Left lung (tissue), 10 donors: ENCODE results near the gene PSMG2. TPM values are rescaled to one million over a fixed set of nuclear protein-coding genes. Genes with fewer than 3 reads are reported as not detected.

Experiments
- ATAC-seq: fragments of 200-7000 bp; cut with Tn5 transposase; one replicate; pipeline ENCODE4 v1.9.1; 2020; ENCODE audit warnings: moderate library complexity
- DNase-seq, 4 donors: peaks; one replicate each; pipeline ENCODE4 v3.0.0-alpha.2; 2013 to 2020
- H3K27ac ChIP-seq, 2 donors: fragments of 200-600 bp; sonication (generic) in 1 of 2; one replicate each; pipeline versions ENCODE4 v1.5.0 to v1.8.0; 2020 to 2021
- H3K27me3 ChIP-seq, 2 donors: fragments of 200-600 bp; sonication (generic) in 1 of 2; one replicate each; pipeline versions ENCODE4 v1.5.0 to v1.8.0; 2020 to 2021
- H3K36me3 ChIP-seq, 2 donors: fragments of 200-600 bp; sonication (generic) in 1 of 2; one replicate each; pipeline versions ENCODE4 v1.5.0 to v1.8.0; 2020 to 2021
- H3K4me1 ChIP-seq, 2 donors: fragments of 200-600 bp; one replicate each; pipeline ENCODE4 v1.8.0; 2021
- H3K4me3 ChIP-seq, 2 donors: fragments of 200-600 bp; sonication (generic) in 1 of 2; one replicate each; pipeline versions ENCODE4 v1.5.0 to v1.8.0; 2020 to 2021; ENCODE audit warnings: mild to moderate bottlenecking in 1 of 2
- H3K9me3 ChIP-seq, 2 donors: fragments of 200-600 bp; sonication (generic) in 1 of 2; one replicate each; pipeline versions ENCODE4 v1.5.0 to v1.8.0; 2020 to 2021
- CTCF ChIP-seq, 2 donors: fragments of 200-600 bp; sonication (generic) in 1 of 2; IDR thresholded peaks; one replicate each; pipeline versions ENCODE4 v1.5.0 to v1.8.0; 2021; ENCODE audit warnings: antibody characterized with exemption in 2 of 2
- intact Hi-C, 2 donors: fragments of 100-400 bp; cut with DNase I; formaldehyde crosslinking; loops; one replicate each; pipeline versions ENCODE4 v1.11.2 to v1.14.2; 2022
- polyA plus RNA-seq, 6 donors: library from polyadenylated mRNA; unstranded; fragments of 120-200 nt; gene quantifications; one replicate each; pipeline ENCODE4 v1.2.1, GENCODE V29; 2013; ENCODE audit not compliant: insufficient read length in 6 of 6
- total RNA-seq, 2 donors: library from RNA; stranded (reverse); fragmentation: NEBNext Ultra II Directional; extraction: Animal tissue kit (Norgen Biotek cat#: 25700); gene quantifications; one replicate each; pipeline ENCODE4 v1.2.1, GENCODE V29; 2021
- donor health status: DM: no; HTN: yes; CAD: no.
- donor health status: DM: no; HTN: no; CAD: no.

Gene PSMG2
- total and polyA plus RNA-seq, 8 donors: 63.0 to 78.2 (median 71.4) TPM

- intact Hi-C loops: no loop called here
- H3K36me3 ChIP-seq: peaks cover 0 to 24% of the 10 kb centered on the region in 2 donors
- no peak for DNase-seq
- H3K27ac ChIP-seq: no peak overlapping the region
- TF ChIP-seq CTCF (IDR thresholded peaks at IDR 0.05): no peak
- H3K9me3 ChIP-seq: no peaks in the 10 kb centered on the region
- ATAC-seq: no peak
- H3K4me1 ChIP-seq: no peaks in the 10 kb centered on the region
- H3K4me3 ChIP-seq: no peak overlapping the region
- no peaks in the 10 kb centered on the region for H3K27me3 ChIP-seq
Observed at GRCh38 chr18:12694032-12694431, 8.8 kb upstream of the PSMG2 start.

GRCh38 chr18:12699747-12700146 lies 3.1 kb upstream of the PSMG2 start:
- no peak overlapping the region for H3K4me3 ChIP-seq
- ATAC-seq: no peak
- no peak overlapping the region for H3K27ac ChIP-seq
- H3K9me3 ChIP-seq: no peaks in the 10 kb centered on the region
- no peak for TF ChIP-seq CTCF (IDR thresholded peaks at IDR 0.05)
- intact Hi-C loops: no loop called here
- no peaks in the 10 kb centered on the region for H3K27me3 ChIP-seq
- H3K36me3 ChIP-seq: peaks cover 0 to 11% of the 10 kb centered on the region in 2 donors
- DNase-seq: no peak
- peaks cover 12 to 34% of the 10 kb centered on the region in 2 donors for H3K4me1 ChIP-seq

- DNase-seq (no peak), ATAC-seq (no peak)
- H3K27me3 ChIP-seq: no peaks in the 10 kb centered on the region
- H3K36me3 ChIP-seq: peaks cover 0 to 10% of the 10 kb centered on the region in 2 donors
- H3K27ac ChIP-seq: no peak overlapping the region
- intact Hi-C loops: no loop called here
- H3K4me1 ChIP-seq: peaks cover 12 to 43% of the 10 kb centered on the region in 2 donors
- peak overlapping the region in 1 of 2 donors; percentile 84 for H3K4me3 ChIP-seq
- no peak for TF ChIP-seq CTCF (IDR thresholded peaks at IDR 0.05)
- no peaks in the 10 kb centered on the region for H3K9me3 ChIP-seq
Observed at GRCh38 chr18:12701161-12701560, 1.7 kb upstream of the PSMG2 start.

- ATAC-seq: peak; percentile 63
- peak overlapping the region; percentile 71 to 84 for H3K4me3 ChIP-seq
- H3K27ac ChIP-seq: peak overlapping the region; percentile 94 to 96
- H3K36me3 ChIP-seq: peaks cover 0 to 28% of the 10 kb centered on the region in 2 donors
- DNase-seq: no peak
- no peaks in the 10 kb centered on the region for H3K9me3 ChIP-seq
- no peaks in the 10 kb centered on the region for H3K27me3 ChIP-seq
- H3K4me1 ChIP-seq: peaks cover 12 to 44% of the 10 kb centered on the region in 2 donors
- intact Hi-C loops: no loop called here
- TF ChIP-seq CTCF (IDR thresholded peaks at IDR 0.05): no peak
Observed at GRCh38 chr18:12703096-12703567, 290 bp downstream of the PSMG2 start.

- peak overlapping the region in 1 of 2 donors; percentile 96 for H3K27ac ChIP-seq
Observed at GRCh38 chr18:12703664-12704063, 822 bp downstream of the PSMG2 start.

More at GRCh38 chr18:12703664-12704063, 822 bp downstream of the PSMG2 start:
- Histone ChIP-seq H3K36me3 (peaks cover 0 to 27% of the 10 kb centered on the region in 2 donors), H3K4me3 (peak overlapping the region; percentile 71 to 84), H3K4me1 (peaks cover 12 to 44% of the 10 kb centered on the region in 2 donors), H3K27me3 (no peaks in the 10 kb centered on the region), H3K9me3 (no peaks in the 10 kb centered on the region)
- no peak for TF ChIP-seq CTCF (IDR thresholded peaks at IDR 0.05)
- ATAC-seq (no peak), DNase-seq (no peak)
- intact Hi-C loops: no loop called here
